ENCODE data around the gene SHC2. TPM values are rescaled to one million over a fixed set of nuclear protein-coding genes. Genes with fewer than 3 reads are reported as not detected.

The SHC2 gene
- total and polyA plus RNA-seq, 4 donors = 11.2 to 23.1 (median 14.5) TPM

GRCh38 chr19:376111-376470 is 84.7 kb downstream of the SHC2 start:
- Histone ChIP-seq H3K27me3 (ENCODE audit: control insufficient read depth in 3 of 3, insufficient read depth in 3 of 3, low read length in 2 of 3) (peaks cover 0 to 14% (median 5%) of the 10 kb centered on the region in 3 donors), H3K27ac (ENCODE audit: low read depth in 1 of 2, low read length in 1 of 2) (no peak overlapping the region), H3K4me1 (ENCODE audit: control insufficient read depth in 5 of 5, insufficient read depth in 5 of 5, low read length in 5 of 5) (peaks cover 0 to 2% (median 0%) of the 10 kb centered on the region in 5 donors), H3K9ac (ENCODE audit: insufficient read depth in 1 of 2, low read length in 2 of 2) (no peak overlapping the region), H3K36me3 (ENCODE audit: control insufficient read depth in 4 of 4, insufficient read depth in 4 of 4, low read length in 4 of 4) (no peaks in the 10 kb centered on the region), H3K9me3 (ENCODE audit: control insufficient read depth in 4 of 4, insufficient read depth in 3 of 4, low read length in 3 of 4) (peaks cover 0 to 2% (median 0%) of the 10 kb centered on the region in 4 donors), H3K4me3 (no peak overlapping the region)
- no peak for DNase-seq
- ATAC-seq (ENCODE audit: insufficient read depth, low FRiP score) = no peak
- TF ChIP-seq CTCF (IDR thresholded peaks at IDR 0.05; ENCODE audit: control extremely low read depth, extremely low read depth) = no peak
- 93 to 94% methylated on average over 8 of the region's 8 CpGs for WGBS, 2 donors

GRCh38 chr19:375395-376110 is 85.3 kb downstream of the SHC2 start:
- no peak for TF ChIP-seq CTCF (IDR thresholded peaks at IDR 0.05; ENCODE audit: control extremely low read depth, extremely low read depth)
- DNase-seq (no peak), ATAC-seq (ENCODE audit: insufficient read depth, low FRiP score) (no peak)
- WGBS, 2 donors = 80% methylated on average over 43 of the region's 43 CpGs
- no peak overlapping the region for H3K9ac ChIP-seq (ENCODE audit: insufficient read depth in 1 of 2, low read length in 2 of 2)
- peaks cover 0 to 2% (median 0%) of the 10 kb centered on the region in 4 donors for H3K9me3 ChIP-seq (ENCODE audit: control insufficient read depth in 4 of 4, insufficient read depth in 3 of 4, low read length in 3 of 4)
- peaks cover 0 to 14% (median 5%) of the 10 kb centered on the region in 3 donors for H3K27me3 ChIP-seq (ENCODE audit: control insufficient read depth in 3 of 3, insufficient read depth in 3 of 3, low read length in 2 of 3)
- no peaks in the 10 kb centered on the region for H3K36me3 ChIP-seq (ENCODE audit: control insufficient read depth in 4 of 4, insufficient read depth in 4 of 4, low read length in 4 of 4)
- H3K4me1 ChIP-seq (ENCODE audit: control insufficient read depth in 5 of 5, insufficient read depth in 5 of 5, low read length in 5 of 5) = peaks cover 0 to 2% (median 0%) of the 10 kb centered on the region in 5 donors
- H3K27ac ChIP-seq (ENCODE audit: low read depth in 1 of 2, low read length in 1 of 2) = no peak overlapping the region
- no peak overlapping the region for H3K4me3 ChIP-seq

GRCh38 chr19:374886-375235 is 86.0 kb downstream of the SHC2 start:
- no peak for TF ChIP-seq CTCF (IDR thresholded peaks at IDR 0.05; ENCODE audit: control extremely low read depth, extremely low read depth)
- ATAC-seq (ENCODE audit: insufficient read depth, low FRiP score) (no peak), DNase-seq (no peak)
- 69 to 71% methylated on average over 17 of the region's 17 CpGs for WGBS, 2 donors
- H3K27ac ChIP-seq (ENCODE audit: low read depth in 1 of 2, low read length in 1 of 2) = no peak overlapping the region
- H3K36me3 ChIP-seq (ENCODE audit: control insufficient read depth in 4 of 4, insufficient read depth in 4 of 4, low read length in 4 of 4) = no peaks in the 10 kb centered on the region
- no peak overlapping the region for H3K4me3 ChIP-seq
- peaks cover 0 to 2% (median 0%) of the 10 kb centered on the region in 5 donors for H3K4me1 ChIP-seq (ENCODE audit: control insufficient read depth in 5 of 5, insufficient read depth in 5 of 5, low read length in 5 of 5)
- H3K9ac ChIP-seq (ENCODE audit: insufficient read depth in 1 of 2, low read length in 2 of 2) = no peak overlapping the region
- peaks cover 0 to 2% (median 0%) of the 10 kb centered on the region in 4 donors for H3K9me3 ChIP-seq (ENCODE audit: control insufficient read depth in 4 of 4, insufficient read depth in 3 of 4, low read length in 3 of 4)
- peaks cover 0 to 14% (median 5%) of the 10 kb centered on the region in 3 donors for H3K27me3 ChIP-seq (ENCODE audit: control insufficient read depth in 3 of 3, insufficient read depth in 3 of 3, low read length in 2 of 3)

Data from lung (tissue), 12 donors.